Iris pigment epithelial cell (primary cell): ENCODE measurements around the gene TIMM44.

Experiments used
- DNase-seq: peaks from one replicate; pipeline ENCODE4 v3.0.0-alpha.2; 2011; ENCODE audit warnings: low read depth

TIMM44 gene

DNA sequence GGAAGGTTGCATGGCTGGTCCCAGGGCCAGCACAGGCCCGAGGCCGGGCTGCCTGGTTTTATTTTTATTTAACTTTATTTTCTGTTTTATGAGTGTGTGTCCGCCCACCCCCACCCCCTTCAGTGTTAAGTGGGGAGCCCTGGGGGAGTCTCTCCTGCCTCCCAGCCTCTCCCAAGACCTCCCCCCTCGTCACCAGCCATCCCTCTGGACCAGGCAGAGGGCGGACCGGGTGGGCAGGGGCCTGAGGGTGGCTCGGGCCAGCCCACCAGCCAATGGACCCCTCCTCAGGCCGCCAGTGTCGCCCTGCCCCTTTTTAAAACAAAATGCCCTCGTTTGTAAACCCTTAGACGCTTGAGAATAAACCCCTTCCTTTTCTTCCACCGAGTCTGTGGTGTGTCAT lies 29.4 kb downstream of the TIMM44 start:
- DNase-seq = no peak

- DNase-seq = no peak
Measured at GRCh38 chr19:7913652-7914051, 29.8 kb downstream of the TIMM44 start.

- no peak for DNase-seq
Measured at GRCh38 chr19:7912697-7913564, 30.5 kb downstream of the TIMM44 start.

- DNase-seq = no peak
Measured at GRCh38 chr19:7912144-7912696, 31.2 kb downstream of the TIMM44 start.

DNA sequence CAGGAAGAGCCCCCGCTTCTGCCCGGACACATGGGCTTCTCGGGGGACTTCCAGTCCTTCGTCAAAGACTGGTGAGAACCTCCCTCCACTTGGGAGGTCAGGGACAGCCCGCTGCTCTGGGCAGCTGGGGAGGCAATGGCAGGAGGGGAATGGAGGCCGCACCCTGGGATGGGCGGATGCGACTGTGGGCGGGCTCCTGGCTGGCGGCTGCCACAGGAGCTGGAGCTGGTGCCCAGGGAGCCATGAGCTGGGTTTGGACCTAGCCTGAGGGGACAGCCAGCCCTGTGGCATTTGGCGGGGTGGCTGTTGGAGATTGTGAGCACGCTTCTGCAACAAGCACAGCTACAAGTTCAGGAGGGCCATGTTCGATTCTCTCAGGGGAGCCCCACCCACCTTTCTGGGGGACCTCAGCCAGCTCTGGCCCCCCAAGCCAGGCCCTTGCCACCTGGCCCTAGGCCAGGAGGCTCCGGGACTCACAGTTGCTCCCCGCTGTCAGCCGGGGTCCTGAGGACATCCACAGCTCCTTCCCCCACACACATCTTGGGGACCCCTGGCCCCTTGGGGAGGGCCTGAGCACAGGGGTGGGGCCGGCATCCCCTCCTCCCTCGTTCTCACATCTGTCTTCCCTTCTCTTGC lies 31.8 kb downstream of the TIMM44 start:
- no peak for DNase-seq

GRCh38 chr19:7910321-7911161 lies 32.9 kb downstream of the TIMM44 start:
- no peak for DNase-seq

DNA sequence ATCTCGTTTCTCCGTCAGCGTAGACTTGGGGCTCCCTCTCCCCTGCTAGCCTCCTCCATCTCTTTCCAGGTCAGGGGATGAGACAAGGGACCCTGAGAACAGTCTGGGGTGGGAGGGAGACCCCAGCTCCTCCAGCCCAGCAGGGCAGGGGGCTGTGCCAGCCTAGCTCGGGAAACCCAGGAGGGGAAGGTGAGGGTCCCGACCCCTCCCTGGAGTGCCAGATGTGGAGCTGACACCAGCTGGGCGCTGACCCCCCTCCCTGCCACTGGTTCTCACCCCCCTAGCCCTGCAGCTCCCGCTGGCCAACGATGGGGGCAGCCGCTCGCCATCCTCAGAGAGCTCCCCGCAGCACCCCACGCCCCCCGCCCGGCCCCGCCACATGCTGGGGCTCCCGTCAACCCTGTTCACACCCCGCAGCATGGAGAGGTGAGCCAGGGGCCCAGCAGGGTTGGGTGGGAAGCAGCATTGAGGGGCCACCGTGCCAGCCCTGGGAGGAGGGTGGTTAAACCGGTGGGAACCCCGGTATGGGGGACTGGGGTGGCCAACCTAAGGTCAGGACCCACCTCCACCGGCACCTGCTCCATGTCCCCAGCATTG lies 33.9 kb downstream of the TIMM44 start:
- no peak for DNase-seq

GRCh38 chr19:7908742-7909461 lies 34.6 kb downstream of the TIMM44 start:
- no peak for DNase-seq

DNA sequence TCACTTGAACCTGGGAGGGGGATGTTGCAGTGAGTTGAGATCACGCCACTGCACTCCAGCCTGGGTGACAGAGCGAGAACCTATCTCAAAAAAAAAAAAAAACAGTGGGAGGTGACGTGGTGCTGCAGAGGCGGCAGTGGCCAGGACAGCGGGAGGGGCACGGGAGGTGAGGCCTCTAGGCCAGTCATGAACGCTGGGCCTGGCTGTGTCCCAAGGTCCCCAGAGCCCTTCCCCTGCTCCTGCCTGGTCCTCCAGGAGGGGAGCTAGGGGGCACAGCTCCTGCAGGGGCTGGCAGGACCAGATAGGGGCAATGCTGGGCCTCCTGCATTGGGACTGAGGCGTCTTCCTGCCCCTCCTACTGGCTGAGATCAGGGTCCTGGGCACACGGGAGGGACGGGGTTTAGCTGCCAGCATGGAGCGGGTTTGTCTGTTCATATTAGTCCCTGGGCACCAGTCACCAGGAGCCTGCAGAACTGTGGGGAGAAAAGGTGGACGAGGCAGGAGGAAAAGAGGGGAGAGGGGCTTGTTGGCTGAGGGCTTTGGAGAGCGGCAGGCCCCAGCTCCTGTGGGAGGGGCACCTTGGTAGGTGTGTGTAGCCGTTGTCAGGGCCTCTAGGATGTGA lies 35.3 kb downstream of the TIMM44 start:
- no peak for DNase-seq

GRCh38 chr19:7907544-7907943 lies 35.9 kb downstream of the TIMM44 start:
- no peak for DNase-seq

DNA sequence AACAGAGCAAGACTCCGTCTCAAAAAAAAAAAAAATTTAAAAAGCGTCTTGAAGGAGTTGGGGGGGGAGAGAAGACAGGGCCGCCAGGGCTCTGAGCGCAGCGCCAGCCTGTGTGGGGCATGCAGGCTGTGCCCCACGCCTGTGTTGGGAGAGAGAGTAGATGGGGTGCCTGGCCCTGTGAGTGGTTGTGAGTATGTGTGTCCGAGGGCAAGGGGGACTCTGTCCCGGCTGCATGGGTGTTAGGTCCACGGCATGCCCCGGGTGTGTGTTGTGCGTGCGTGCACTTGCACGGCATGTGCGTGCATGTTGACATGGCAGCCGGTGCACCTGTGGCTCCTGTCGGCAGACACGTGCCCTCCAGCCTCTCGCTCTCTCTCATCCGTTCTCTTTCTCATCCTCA lies 36.3 kb downstream of the TIMM44 start:
- no peak for DNase-seq

DNA sequence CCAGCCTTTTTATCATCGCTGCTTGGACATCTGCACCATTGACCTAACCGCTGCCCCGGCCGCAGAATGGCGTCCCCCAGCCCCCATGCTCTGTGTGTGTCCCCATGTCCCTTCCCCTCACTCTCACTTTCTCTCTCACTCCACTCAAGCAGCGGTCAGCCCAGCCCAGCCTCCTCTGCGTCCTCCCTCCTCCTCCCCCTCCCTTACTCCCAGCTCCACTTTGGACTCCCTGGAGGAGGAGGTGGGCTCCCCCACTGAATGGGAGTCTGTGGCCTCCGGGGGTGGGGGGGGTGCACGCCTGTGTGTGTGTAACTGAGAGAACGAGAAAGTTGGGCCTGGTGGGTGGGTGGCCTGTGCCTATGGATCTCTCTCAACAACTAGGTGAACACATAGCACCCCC lies 37.6 kb downstream of the TIMM44 start:
- no peak for DNase-seq

DNA sequence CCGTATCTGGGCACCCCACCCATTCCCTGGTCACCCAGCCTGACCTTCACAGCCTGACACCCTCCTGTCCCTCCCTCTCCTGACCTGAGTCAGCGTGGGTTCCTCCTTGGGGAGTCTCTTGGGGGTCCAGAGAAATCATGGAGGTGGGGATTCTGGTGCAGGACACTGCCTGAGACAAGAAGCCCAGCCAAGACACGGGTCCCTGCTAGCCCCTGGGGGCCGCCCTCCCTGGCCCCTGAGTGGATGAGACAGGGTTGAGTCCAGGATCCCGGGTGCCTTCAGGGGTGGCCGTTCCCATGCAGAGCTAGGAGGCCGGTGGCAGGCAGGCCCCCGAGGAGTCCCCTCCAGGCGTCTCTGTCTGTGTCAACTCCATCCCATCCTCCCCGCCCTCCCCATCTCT lies 38.2 kb downstream of the TIMM44 start:
- no peak for DNase-seq

- no peak for DNase-seq
Measured at GRCh38 chr19:7904074-7905020, 39.1 kb downstream of the TIMM44 start.

- peak; percentile 97 for DNase-seq
Measured at GRCh38 chr19:7903244-7904073, 40.0 kb downstream of the TIMM44 start, which contains the start of gene MAP2K7. MAP2K7 (plus strand) TSS chr19:7903877; CDS start chr19:7903945, 68 bp downstream.

- DNase-seq = no peak
Measured at GRCh38 chr19:7902796-7903243, 40.6 kb downstream of the TIMM44 start.

DNA sequence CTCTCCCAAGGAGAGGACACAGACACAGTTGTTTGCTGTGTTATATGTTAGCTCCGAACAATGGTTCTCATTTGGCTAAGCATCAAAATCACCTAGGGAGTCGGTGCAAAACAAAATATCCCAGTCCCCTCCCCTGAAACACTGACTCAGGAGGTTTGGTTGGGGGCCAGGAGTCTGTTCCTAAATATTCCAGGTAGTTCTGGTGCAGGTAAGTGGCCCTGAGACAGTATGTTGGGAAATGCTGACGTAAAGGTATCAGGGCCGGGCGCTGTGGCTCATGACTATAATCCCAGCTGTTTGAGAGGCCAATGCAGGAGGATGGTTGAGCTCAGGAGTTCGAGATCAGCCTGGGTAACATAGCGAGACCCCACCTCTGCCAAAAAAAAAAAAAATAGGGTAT lies 42.1 kb downstream of the TIMM44 start:
- no peak for DNase-seq

DNA sequence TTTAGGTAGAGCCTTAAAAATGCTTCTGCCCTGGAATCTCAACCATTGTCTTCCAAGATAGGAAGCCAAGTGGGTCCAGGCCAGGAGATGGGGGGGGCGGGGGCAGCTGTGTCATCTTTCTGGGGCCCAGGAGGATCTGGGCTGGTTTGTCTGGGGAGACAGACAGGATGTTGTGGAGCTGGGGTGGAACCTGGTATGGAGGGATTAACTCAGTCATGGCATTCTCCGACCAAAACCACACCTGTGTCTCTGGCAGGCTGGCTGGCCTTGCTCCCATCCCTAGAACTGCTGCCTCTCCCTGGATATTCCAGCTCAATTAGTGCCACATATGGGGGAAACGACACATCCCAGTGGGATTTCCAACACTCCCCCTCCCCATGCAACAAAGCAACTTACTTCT lies 42.5 kb downstream of the TIMM44 start:
- DNase-seq = no peak
